H9 (cell line): Measurements from ENCODE around the gene MRPL41. TPM values are rescaled to one million over a fixed set of nuclear protein-coding genes. Genes with fewer than 3 reads are reported as not detected.

Source experiments
- DNase-seq: peaks from one replicate; pipeline ENCODE4 v3.0.0-alpha.2; 2017
- H2AFZ ChIP-seq: one replicate; pipeline ENCODE4 v1.6.1; 2013; ENCODE audit warnings: mild to moderate bottlenecking, low read length, control low read depth, moderate library complexity
- H2AK5ac ChIP-seq: 2 replicates; pipeline ENCODE4 v1.6.1; 2013; ENCODE audit warnings: low read length, control low read depth, mixed read lengths; ENCODE audit not compliant: insufficient read length
- H2BK120ac ChIP-seq: one replicate; pipeline ENCODE4 v1.6.1; 2013; ENCODE audit warnings: low read depth, mild to moderate bottlenecking, low read length, control low read depth, inconsistent platforms; ENCODE audit not compliant: poor library complexity, severe bottlenecking
- H2BK12ac ChIP-seq: 2 replicates; pipeline ENCODE4 v1.6.1; 2013; ENCODE audit warnings: low read length, control low read depth, mixed read lengths, low read depth; ENCODE audit not compliant: insufficient read length
- H2BK15ac ChIP-seq: 2 replicates; pipeline ENCODE4 v1.6.1; 2013; ENCODE audit warnings: low read depth, low read length, control low read depth
- H2BK20ac ChIP-seq: one replicate; pipeline ENCODE4 v1.6.1; 2013; ENCODE audit warnings: low read depth, mild to moderate bottlenecking, low read length, control low read depth, inconsistent platforms; ENCODE audit not compliant: poor library complexity, severe bottlenecking
- H2BK5ac ChIP-seq: 2 replicates; pipeline ENCODE4 v1.6.1; 2013; ENCODE audit warnings: low read length, control low read depth, mixed read lengths; ENCODE audit not compliant: insufficient read length
- H3K14ac ChIP-seq: 2 replicates; pipeline ENCODE4 v1.6.1; 2013; ENCODE audit warnings: low read length, control low read depth; ENCODE audit not compliant: insufficient read depth
- H3K18ac ChIP-seq: 2 replicates; pipeline ENCODE4 v1.6.1; 2013; ENCODE audit warnings: low read depth, mild to moderate bottlenecking, mixed read lengths, low read length, control low read depth; ENCODE audit not compliant: insufficient read length
- H3K23ac ChIP-seq: 2 replicates; pipeline ENCODE4 v1.6.1; 2013; ENCODE audit warnings: low read length, control low read depth, mixed read lengths, low read depth; ENCODE audit not compliant: insufficient read length
- H3K23me2 ChIP-seq: 2 replicates; pipeline ENCODE4 v1.6.1; 2013; ENCODE audit warnings: low read depth, mild to moderate bottlenecking, mixed read lengths, low read length, control low read depth; ENCODE audit not compliant: insufficient read length, poor library complexity, severe bottlenecking
- H3K27ac ChIP-seq: 2 replicates; pipeline ENCODE4 v1.5.1; 2013; ENCODE audit warnings: low read length, control low read depth, mixed read lengths, low read depth; ENCODE audit not compliant: insufficient read length
- H3K27me3 ChIP-seq: 2 replicates; pipeline ENCODE4 v1.6.1; 2013; ENCODE audit warnings: low read length, control low read depth, inconsistent platforms; ENCODE audit not compliant: insufficient read depth
- H3K4ac ChIP-seq: 2 replicates; pipeline ENCODE4 v1.6.1; 2013; ENCODE audit warnings: low read depth, mild to moderate bottlenecking, control low read depth, inconsistent platforms, low read length, moderate library complexity
- H3K4me1 ChIP-seq: 2 replicates; pipeline ENCODE4 v1.6.1; 2013; ENCODE audit warnings: low read length, control low read depth, inconsistent platforms; ENCODE audit not compliant: insufficient read depth
- H3K4me2 ChIP-seq: 2 replicates; pipeline ENCODE4 v1.6.1; 2013; ENCODE audit warnings: low read length, control low read depth, mixed read lengths; ENCODE audit not compliant: insufficient read length, insufficient read depth
- H3K56ac ChIP-seq: 2 replicates; pipeline ENCODE4 v1.6.1; 2013; ENCODE audit warnings: low read depth, mild to moderate bottlenecking, mixed read lengths, low read length, control low read depth; ENCODE audit not compliant: insufficient read length
- H3K79me1 ChIP-seq: 2 replicates; pipeline ENCODE4 v1.6.1; 2013; ENCODE audit warnings: low read depth, mild to moderate bottlenecking, moderate library complexity, low read length, control low read depth, inconsistent platforms; ENCODE audit not compliant: insufficient read depth, poor library complexity, severe bottlenecking
- H3K79me2 ChIP-seq: 2 replicates; pipeline ENCODE4 v1.6.1; 2013; ENCODE audit warnings: low read length, control low read depth, inconsistent platforms; ENCODE audit not compliant: insufficient read depth
- H3K9ac ChIP-seq: 2 replicates; pipeline ENCODE4 v1.6.1; 2013; ENCODE audit warnings: low read length, control low read depth, mixed read lengths; ENCODE audit not compliant: insufficient read length; ENCODE audit errors: extremely low read depth
- H3K9me3 ChIP-seq: one replicate; pipeline ENCODE4 v1.6.1; 2013; ENCODE audit warnings: low read depth, low read length, inconsistent platforms; ENCODE audit not compliant: control insufficient read depth
- H3T11ph ChIP-seq: one replicate; pipeline ENCODE4 v1.6.1; 2013; ENCODE audit warnings: mild to moderate bottlenecking, low read length, control low read depth, inconsistent platforms
- H4K20me1 ChIP-seq: one replicate; pipeline ENCODE4 v1.6.1; 2013; ENCODE audit not compliant: control insufficient read depth, insufficient read length, insufficient read depth
- H4K5ac ChIP-seq: 2 replicates; pipeline ENCODE4 v1.6.1; 2013; ENCODE audit warnings: low read depth, mild to moderate bottlenecking, mixed read lengths, low read length, control low read depth; ENCODE audit not compliant: insufficient read length
- H4K8ac ChIP-seq: replicated peaks from 2 replicates; pipeline ENCODE4 v1.6.1; 2013; ENCODE audit warnings: low read length, control low read depth, mixed read lengths, low read depth; ENCODE audit not compliant: insufficient read length
- H4K91ac ChIP-seq: 2 replicates; pipeline ENCODE4 v1.6.1; 2013; ENCODE audit warnings: low read depth, mild to moderate bottlenecking, moderate library complexity, mixed read lengths, low read length, control low read depth; ENCODE audit not compliant: insufficient read length
- H3K27ac Mint-ChIP-seq, 3 experiments: 2 replicates in 2 of 3; 3 replicates in 1 of 3; pipeline ENCODE4 v1.8.0; 2020 to 2021; ENCODE audit warnings: mixed read lengths in 3 of 3, mild to moderate bottlenecking in 1 of 3, moderate library complexity in 1 of 3
- H3K27me3 Mint-ChIP-seq: 2 replicates; pipeline ENCODE4 v1.8.0; 2021; ENCODE audit warnings: low read depth, mild to moderate bottlenecking, moderate library complexity, mixed read lengths
- H3K36me3 Mint-ChIP-seq, 3 experiments: 2 replicates in 2 of 3; 3 replicates in 1 of 3; pipeline ENCODE4 v1.8.0; 2020 to 2021; ENCODE audit warnings: low read depth in 3 of 3, mixed read lengths in 3 of 3; ENCODE audit not compliant: insufficient read depth in 1 of 3
- H3K4me1 Mint-ChIP-seq, 2 experiments: 2 replicates each; pipeline ENCODE4 v1.8.0; 2020; ENCODE audit warnings: mixed read lengths in 2 of 2
- H3K4me3 Mint-ChIP-seq, 2 experiments: 2 replicates in 1 of 2; 3 replicates in 1 of 2; pipeline ENCODE4 v1.8.0; 2020 to 2021; ENCODE audit warnings: mild to moderate bottlenecking in 2 of 2, mixed read lengths in 2 of 2, moderate library complexity in 1 of 2
- H3K9me3 Mint-ChIP-seq, 2 experiments: 2 replicates in 1 of 2; 3 replicates in 1 of 2; pipeline ENCODE4 v1.8.0; 2020; ENCODE audit warnings: mild to moderate bottlenecking in 2 of 2, mixed read lengths in 2 of 2, moderate library complexity in 1 of 2
- WGBS: extraction: QIAGEN DNeasy Blood & Tissue Kit; methylation state at CpG from one replicate; pipeline ENCODE4 v1.1.7; 2013; ENCODE audit warnings: missing lambda C conversion rate, low lambda C conversion rate, mixed read lengths; ENCODE audit not compliant: insufficient read length; ENCODE audit errors: extremely low coverage; 5-methylcytosine and 5-hydroxymethylcytosine counted together
- total RNA-seq: library from RNA; stranded (reverse); gene quantifications from 2 replicates; pipeline ENCODE4 v1.2.1, GENCODE V29; 2021
- TF ChIP-seq, protein P1 (sequence below): fragments of 200-600 bp; sonication (generic); conservative IDR thresholded peaks from 3 replicates; pipeline ENCODE4 v1.8.0; 2021; ENCODE audit warnings: antibody characterized with exemption, mild to moderate bottlenecking

The MRPL41 gene
- total RNA-seq, 1 experiment from 2014 or later, result 52.2 TPM

DNA sequence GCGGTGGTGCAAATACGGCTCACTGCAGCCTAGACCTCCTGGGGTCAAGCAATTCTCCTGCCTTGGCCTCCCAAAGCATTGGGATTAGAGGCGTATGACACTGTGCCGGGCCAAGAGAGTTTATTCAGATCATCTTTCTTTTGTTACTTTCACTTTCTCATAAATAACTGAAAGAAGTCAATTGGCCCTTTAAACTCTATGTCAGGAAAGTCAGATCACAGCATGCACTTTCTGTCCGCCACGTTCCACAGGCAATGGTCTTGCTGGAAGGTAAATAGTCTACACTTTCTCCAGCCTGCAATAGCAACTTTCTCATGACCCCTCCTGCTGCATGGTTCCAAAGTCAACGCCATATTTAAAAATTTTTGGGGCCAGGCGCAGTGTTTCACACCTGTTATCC is 47.3 kb downstream of the MRPL41 start:
- Histone ChIP-seq H3K27ac (no peak overlapping the region), H3K4me1 (no peaks in the 10 kb centered on the region), H3K56ac (no peak overlapping the region), H3K27me3 (no peaks in the 10 kb centered on the region; the same call in 1 of the 2 replicates), H2BK5ac (no peak overlapping the region), H3K23me2 (no peaks in the 10 kb centered on the region), H3K79me1 (no peaks in the 10 kb centered on the region), H4K20me1 (no peaks in the 10 kb centered on the region), H2AFZ (no peak overlapping the region), H4K8ac (no peak overlapping the region), H2AK5ac (no peak overlapping the region), H2BK15ac (no peak overlapping the region), H3K4me2 (no peak overlapping the region), H3K23ac (no peak overlapping the region), H3K14ac (no peak overlapping the region), H3K79me2 (no peaks in the 10 kb centered on the region), H3T11ph (no peak overlapping the region), H3K4ac (no peak overlapping the region), H3K9me3 (no peaks in the 10 kb centered on the region), H4K91ac (no peak overlapping the region), H2BK120ac (no peak overlapping the region), H3K18ac (no peak overlapping the region), H2BK12ac (no peak overlapping the region), H2BK20ac (no peak overlapping the region), H4K5ac (no peak overlapping the region), H3K9ac (no peak overlapping the region)
- no peak for DNase-seq
- Mint-ChIP-seq H3K27me3 (peaks cover 24% of the 10 kb centered on the region), H3K4me1 (peaks cover 7 to 16% of the 10 kb centered on the region in 2 experiments), H3K27ac (no peak overlapping the region), H3K9me3 (no peaks in the 10 kb centered on the region), H3K4me3 (no peak overlapping the region), H3K36me3 (no peaks in the 10 kb centered on the region)
- no CpG with 5 or more reads among the region's 8 CpGs for WGBS
- TF ChIP-seq, protein P1, sequence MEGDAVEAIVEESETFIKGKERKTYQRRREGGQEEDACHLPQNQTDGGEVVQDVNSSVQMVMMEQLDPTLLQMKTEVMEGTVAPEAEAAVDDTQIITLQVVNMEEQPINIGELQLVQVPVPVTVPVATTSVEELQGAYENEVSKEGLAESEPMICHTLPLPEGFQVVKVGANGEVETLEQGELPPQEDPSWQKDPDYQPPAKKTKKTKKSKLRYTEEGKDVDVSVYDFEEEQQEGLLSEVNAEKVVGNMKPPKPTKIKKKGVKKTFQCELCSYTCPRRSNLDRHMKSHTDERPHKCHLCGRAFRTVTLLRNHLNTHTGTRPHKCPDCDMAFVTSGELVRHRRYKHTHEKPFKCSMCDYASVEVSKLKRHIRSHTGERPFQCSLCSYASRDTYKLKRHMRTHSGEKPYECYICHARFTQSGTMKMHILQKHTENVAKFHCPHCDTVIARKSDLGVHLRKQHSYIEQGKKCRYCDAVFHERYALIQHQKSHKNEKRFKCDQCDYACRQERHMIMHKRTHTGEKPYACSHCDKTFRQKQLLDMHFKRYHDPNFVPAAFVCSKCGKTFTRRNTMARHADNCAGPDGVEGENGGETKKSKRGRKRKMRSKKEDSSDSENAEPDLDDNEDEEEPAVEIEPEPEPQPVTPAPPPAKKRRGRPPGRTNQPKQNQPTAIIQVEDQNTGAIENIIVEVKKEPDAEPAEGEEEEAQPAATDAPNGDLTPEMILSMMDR, result no peak

Other genes with a start within 250 kb of the MRPL41 start
- gene NRARP, start 249.6 kb upstream of the MRPL41 start, total RNA-seq, result 22.8 and 23.8 TPM in 2 replicates
- 13.5 and 15.3 TPM in 2 replicates for gene EXD3, start 128.7 kb upstream of the MRPL41 start, total RNA-seq
- 1.8 and 2.0 TPM in 2 replicates for gene NOXA1, start 128.5 kb upstream of the MRPL41 start, total RNA-seq
- 0.77 and 0.90 TPM in 2 replicates for gene ENTPD8, start 110.5 kb upstream of the MRPL41 start, total RNA-seq
- 46.3 and 51.0 TPM in 2 replicates for gene NSMF, start 92.5 kb upstream of the MRPL41 start, total RNA-seq
- 1.6 and 1.8 TPM in 2 replicates for gene PNPLA7, start 1.5 kb upstream of the MRPL41 start, total RNA-seq
- 49.2 and 51.3 TPM in 2 replicates for gene DPH7, start 27.0 kb downstream of the MRPL41 start, total RNA-seq
- 79.2 and 82.3 TPM in 2 replicates for gene ZMYND19, start 38.6 kb downstream of the MRPL41 start, total RNA-seq
- gene ARRDC1, start 53.8 kb downstream of the MRPL41 start, total RNA-seq, result 26.4 and 34.4 TPM in 2 replicates
- gene EHMT1, start 67.1 kb downstream of the MRPL41 start, total RNA-seq, result 112 and 121 TPM in 2 replicates